Lower leg skin (tissue), 4 donors: ENCODE results near the gene CNDP2. TPM values are rescaled to one million over a fixed set of nuclear protein-coding genes. Genes with fewer than 3 reads are reported as not detected.

Experiments used
- DNase-seq, 2 donors: peaks; one replicate each; pipeline ENCODE4 v3.0.0-alpha.2; 2019; ENCODE audit warnings: low spot score in 2 of 2
- H3K4me3 ChIP-seq: fragments of 200-600 bp; sonication (generic); 2 replicates; pipeline ENCODE4 v1.5.1; 2017; ENCODE audit warnings: mild to moderate bottlenecking, low read depth; ENCODE audit not compliant: poor library complexity, severe bottlenecking
- CTCF ChIP-seq, 3 donors: fragments of 450-650 bp; IDR thresholded peaks; one replicate each; pipeline ENCODE4 v1.5.1; 2016; ENCODE audit warnings: antibody characterized with exemption in 3 of 3, mild to moderate bottlenecking in 3 of 3, moderate library complexity in 2 of 3
- POLR2A ChIP-seq, 2 donors: fragments of 450-650 bp; IDR thresholded peaks; one replicate each; pipeline ENCODE4 v1.6.1; 2016 to 2017; ENCODE audit warnings: antibody characterized with exemption in 2 of 2, mild to moderate bottlenecking in 1 of 2, moderate library complexity in 1 of 2
- WGBS, 2 donors: methylation state at CpG; one replicate each; pipeline ENCODE4 v1.1.5; 2018; 5-methylcytosine and 5-hydroxymethylcytosine counted together
- intact Hi-C: fragments of 100-400 bp; cut with DNase I; formaldehyde crosslinking; loops from one replicate; pipeline ENCODE4 v1.15.0; 2023; ENCODE audit warnings: low total_unique reads
- total RNA-seq, 4 donors: library from RNA; depleted of rRNA; stranded (reverse); fragments of >200 nt; gene quantifications; one replicate each; pipeline ENCODE4 v1.1.0, GENCODE V29; 2016

CNDP2 gene
- total RNA-seq, 4 donors from 2014 or later = 56.0 to 78.2 (median 73.0) TPM

GRCh38 chr18:74503137-74503536, 7.0 kb downstream of the CNDP2 start:
- TF ChIP-seq POLR2A (IDR thresholded peaks at IDR 0.05) (no peak), CTCF (IDR thresholded peaks at IDR 0.05) (no peak)
- H3K4me3 ChIP-seq = no peak overlapping the region
- peak in 1 of 2 donors; percentile 25 for DNase-seq
- 94 to 95% methylated on average over 4 of the region's 4 CpGs for WGBS, 2 donors
- intact Hi-C loops = no loop called here

DNA sequence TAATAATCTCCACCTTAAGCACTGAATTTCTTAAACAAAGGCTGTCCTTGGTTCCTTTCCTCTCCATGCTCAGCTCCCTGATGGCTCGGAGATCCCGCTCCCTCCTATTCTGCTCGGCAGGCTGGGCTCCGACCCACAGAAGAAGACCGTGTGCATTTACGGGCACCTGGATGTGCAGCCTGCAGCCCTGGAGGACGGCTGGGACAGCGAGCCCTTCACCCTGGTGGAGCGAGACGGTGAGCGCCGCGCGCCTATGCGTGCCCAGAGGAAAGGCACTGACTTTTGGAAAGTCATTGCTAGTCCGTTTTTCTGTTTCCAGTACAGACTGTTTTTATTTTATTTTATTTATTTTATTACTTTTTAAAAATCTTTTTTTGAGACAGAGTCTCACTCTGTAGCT, 9.6 kb downstream of the CNDP2 start:
- H3K4me3 ChIP-seq = no peak overlapping the region
- TF ChIP-seq CTCF (IDR thresholded peaks at IDR 0.05) (no peak), POLR2A (IDR thresholded peaks at IDR 0.05) (no peak)
- intact Hi-C loops = no loop called here
- 94 to 96% methylated on average over 16 of the region's 16 CpGs for WGBS, 2 donors
- DNase-seq = peak in 1 of 2 donors; percentile 53

DNA sequence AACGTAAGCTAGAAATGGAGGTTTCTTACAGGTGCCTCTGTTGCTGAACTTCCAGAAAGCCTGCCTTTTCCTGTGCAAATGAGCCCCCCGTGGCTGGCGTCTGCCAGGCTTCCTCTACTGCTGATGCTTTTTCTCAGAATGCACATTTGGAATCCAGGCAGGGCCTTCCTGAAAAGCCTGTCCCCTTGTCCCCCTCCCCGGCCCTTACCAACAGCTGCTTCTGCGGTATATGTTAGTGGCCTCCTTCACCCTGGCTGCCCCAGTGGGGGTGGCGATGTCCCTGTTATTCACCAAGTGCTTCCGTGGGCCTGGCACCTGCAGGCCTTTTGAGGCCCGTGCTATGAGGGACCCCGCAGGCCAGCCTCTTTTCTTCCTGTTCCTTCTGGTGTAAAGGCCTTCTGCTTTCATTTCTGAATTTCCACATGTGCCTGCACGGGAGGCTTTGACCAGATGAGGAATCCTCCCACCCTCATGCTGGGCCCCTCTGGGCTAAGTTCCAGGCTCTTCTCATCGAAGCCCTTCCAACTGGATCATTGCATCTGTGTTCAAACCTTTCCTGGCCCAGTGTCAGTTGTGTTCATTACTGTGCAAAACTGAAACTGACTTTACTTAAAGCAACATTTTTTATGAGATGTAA, 10.4 kb downstream of the CNDP2 start:
- intact Hi-C loops = no loop called here
- peak in 1 of 2 donors; percentile 76 for DNase-seq
- 70 to 75% methylated on average over 11 of the region's 11 CpGs for WGBS, 2 donors
- H3K4me3 ChIP-seq = no peak overlapping the region
- TF ChIP-seq POLR2A (IDR thresholded peaks at IDR 0.05) = no peak
- TF ChIP-seq CTCF (IDR thresholded peaks at IDR 0.05) = no peak

- H3K4me3 ChIP-seq = no peak overlapping the region
- intact Hi-C loops = no loop called here
- WGBS, 2 donors = 85 to 89% methylated on average over 23 of the region's 23 CpGs
- no peak for TF ChIP-seq POLR2A (IDR thresholded peaks at IDR 0.05)
- TF ChIP-seq CTCF (IDR thresholded peaks at IDR 0.05) = no peak
- peak in 1 of 2 donors; percentile 64 for DNase-seq
Measured at GRCh38 chr18:74507097-74507881, 11.1 kb downstream of the CNDP2 start.

DNA sequence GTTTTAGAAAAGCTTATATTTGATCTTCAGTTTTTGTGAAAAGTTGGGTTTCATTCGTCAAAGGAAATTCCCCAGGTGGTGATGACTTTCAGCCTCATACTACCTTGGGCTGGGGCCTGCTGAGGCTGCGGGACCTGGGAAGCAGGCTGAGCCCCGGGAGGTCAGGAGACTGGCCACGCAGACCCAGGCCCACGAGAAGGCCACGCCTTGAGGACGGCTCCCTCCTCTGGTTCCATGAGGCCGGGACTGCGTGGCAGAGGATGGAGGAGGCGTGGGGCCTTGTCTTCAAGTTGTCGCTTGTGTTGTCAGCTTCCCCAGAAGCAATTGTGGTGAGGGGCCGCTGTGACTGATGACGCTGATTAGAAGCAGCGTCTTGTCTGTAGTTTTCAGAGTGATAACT, 11.8 kb downstream of the CNDP2 start:
- WGBS, 2 donors = 94% methylated on average over 14 of the region's 14 CpGs
- no peak overlapping the region for H3K4me3 ChIP-seq
- peak in 1 of 2 donors; percentile 34 for DNase-seq
- TF ChIP-seq POLR2A (IDR thresholded peaks at IDR 0.05) (no peak), CTCF (IDR thresholded peaks at IDR 0.05) (no peak)
- intact Hi-C loops = no loop called here
